Uterus (tissue), 2 donors: ENCODE results near the gene GLIPR2.

ENCODE experiments used
- CTCF ChIP-seq, 4 experiments: fragments of 200-600 bp in 2 of 4; fragments of 450-650 bp in 2 of 4; sonication (generic) in 2 of 4; IDR thresholded peaks; one replicate each; pipeline ENCODE4 v1.5.1; 2016 to 2019; ENCODE audit warnings: antibody characterized with exemption in 4 of 4, mild to moderate bottlenecking in 2 of 4, moderate library complexity in 1 of 4
- POLR2A ChIP-seq, 2 donors: fragments of 450-650 bp; IDR thresholded peaks; one replicate each; pipeline ENCODE4 v1.6.1; 2016; ENCODE audit warnings: antibody characterized with exemption in 2 of 2, mild to moderate bottlenecking in 1 of 2, moderate library complexity in 1 of 2

- TF ChIP-seq CTCF (IDR thresholded peaks at IDR 0.05) (no peak), POLR2A (IDR thresholded peaks at IDR 0.05) (no peak)
Measured at GRCh38 chr9:36091026-36091953, 45.2 kb upstream of the GLIPR2 start.
